ENCODE results near the gene SPRR2E.
"Not testable (repeated sequence)": the region's sequence is repeated elsewhere in the genome, so short reads cannot be mapped to it uniquely, and the experiment has no call there.

SPRR2E gene

DNA sequence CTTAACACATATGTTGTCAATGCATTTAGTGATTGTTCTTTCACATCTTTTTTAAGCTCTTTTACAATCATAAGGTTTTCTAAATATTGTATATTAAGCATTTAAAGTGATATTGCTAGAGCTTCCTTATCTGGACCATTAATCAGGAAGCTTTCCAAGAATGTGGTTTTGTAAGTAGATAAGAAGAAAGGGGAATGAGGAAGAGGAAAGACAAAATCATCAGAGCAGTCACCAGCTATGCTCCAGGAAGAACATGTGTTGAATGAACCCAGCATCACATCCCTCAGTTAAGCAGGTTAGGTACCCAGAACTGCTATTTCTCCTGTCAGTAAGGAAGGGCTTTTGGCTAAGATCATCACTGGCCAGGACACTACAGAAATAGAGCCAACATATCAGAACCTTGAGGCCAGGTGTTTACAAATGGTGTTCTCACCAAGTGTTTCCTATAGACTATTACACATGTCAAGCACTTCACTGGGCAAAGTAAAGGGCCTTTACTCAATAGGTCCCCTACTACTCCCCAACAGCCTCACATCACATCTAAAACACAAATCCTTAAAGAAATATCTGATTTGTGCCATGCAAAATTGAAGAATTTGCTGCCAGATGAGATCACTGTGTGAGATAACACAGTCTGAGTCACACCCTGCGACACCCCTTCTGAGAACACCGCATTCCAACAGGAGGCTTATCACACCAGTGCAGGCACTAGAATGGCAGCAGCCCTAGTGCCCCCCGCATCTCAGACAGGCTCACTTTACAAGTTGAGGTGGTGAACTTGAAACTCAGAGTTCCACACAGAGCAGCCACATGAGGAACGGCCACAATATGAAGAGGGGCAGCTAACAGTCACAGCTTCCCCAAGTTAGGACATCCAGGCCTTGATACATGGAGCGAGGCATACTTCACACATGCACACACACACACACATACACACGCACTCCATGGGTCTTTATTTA lies 35.2 kb downstream of the SPRR2E start:
- no peak for DNase-seq (ENCODE audit: low read depth, low spot score)
- no peak for TF ChIP-seq SUZ12 (IDR thresholded peaks at IDR 0.05; ENCODE audit: extremely low read depth, insufficient read depth, insufficient read length)
- TF ChIP-seq ZNF274 (IDR thresholded peaks at IDR 0.05; ENCODE audit: low read depth, low read length): no peak
- no peak for TF ChIP-seq YY1 (IDR thresholded peaks at IDR 0.05; ENCODE audit: insufficient read depth, insufficient read length)

DNA sequence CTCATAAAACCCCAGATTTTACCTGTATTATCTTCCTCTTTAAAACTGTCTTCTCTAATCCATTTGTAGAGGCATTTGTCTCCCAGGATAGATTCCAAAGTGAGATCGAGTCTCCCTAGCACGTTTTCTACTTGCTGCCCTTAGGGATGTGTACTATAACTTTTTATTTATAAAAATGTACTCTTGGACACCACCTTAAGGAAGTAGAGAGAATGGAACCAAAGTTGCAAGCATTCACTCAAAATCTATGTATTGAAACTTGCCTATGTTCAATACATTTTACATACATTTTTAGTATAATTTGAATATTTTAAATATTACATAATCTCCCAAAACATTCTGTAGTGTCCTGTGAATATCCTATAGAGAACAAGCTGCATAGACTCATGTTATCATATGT lies 36.2 kb downstream of the SPRR2E start:
- Histone ChIP-seq H3K9ac (ENCODE audit: insufficient read length, low read depth) (no peak overlapping the region), H3K9me3 (ENCODE audit: insufficient read depth, low read length) (no peaks in the 10 kb centered on the region), H3K36me3 (ENCODE audit: insufficient read depth, insufficient read length, low read length) (no peaks in the 10 kb centered on the region), H3K4me1 (ENCODE audit: insufficient read depth, insufficient read length) (no peaks in the 10 kb centered on the region), H3K4me3 (ENCODE audit: insufficient read length, low read depth) (no peak overlapping the region), H3K27me3 (ENCODE audit: insufficient read depth, insufficient read length) (no peaks in the 10 kb centered on the region)
- TF ChIP-seq SUZ12 (IDR thresholded peaks at IDR 0.05; ENCODE audit: extremely low read depth, insufficient read depth, insufficient read length): no peak
- TF ChIP-seq YY1 (IDR thresholded peaks at IDR 0.05; ENCODE audit: insufficient read depth, insufficient read length): no peak
- TF ChIP-seq ZNF274 (IDR thresholded peaks at IDR 0.05; ENCODE audit: low read depth, low read length): no peak
- no peak for DNase-seq (ENCODE audit: low read depth, low spot score)

More for the DNA sequence above, 35.2 kb downstream of the SPRR2E start:
- H3K36me3 ChIP-seq (ENCODE audit: insufficient read depth, insufficient read length, low read length): no peaks in the 10 kb centered on the region
- no peaks in the 10 kb centered on the region for H3K4me1 ChIP-seq (ENCODE audit: insufficient read depth, insufficient read length)
- no peak overlapping the region for H3K9ac ChIP-seq (ENCODE audit: insufficient read length, low read depth)
- no peak overlapping the region for H3K4me3 ChIP-seq (ENCODE audit: insufficient read length, low read depth)
- no peaks in the 10 kb centered on the region for H3K27me3 ChIP-seq (ENCODE audit: insufficient read depth, insufficient read length)
- no peaks in the 10 kb centered on the region for H3K9me3 ChIP-seq (ENCODE audit: insufficient read depth, low read length)

DNA sequence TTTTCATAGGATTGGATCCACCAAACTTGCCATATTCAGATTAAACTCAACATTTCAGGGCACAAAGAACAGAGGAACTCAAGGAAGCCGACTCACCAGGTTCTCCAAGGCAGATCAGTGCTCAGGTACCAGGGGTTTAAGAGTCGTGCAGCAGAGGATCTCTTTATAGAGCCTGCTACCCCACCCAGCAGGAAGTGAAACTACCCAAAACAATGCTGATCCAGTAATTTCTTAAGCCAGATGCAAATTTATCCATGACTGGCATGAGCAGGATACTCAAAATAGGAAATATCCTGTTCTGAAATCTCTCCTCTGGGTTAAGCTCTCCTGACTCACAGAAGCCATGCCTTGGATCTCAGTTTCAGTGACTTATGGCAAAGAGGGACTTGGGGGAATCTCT lies 37.0 kb downstream of the SPRR2E start, which contains the start of gene SPRR2A:
TSS of gene SPRR2A (minus strand) at position 138 of the 400 bp plus-strand sequence. CDS start 777 bp downstream, outside the sequence.
- no peaks in the 10 kb centered on the region for H3K36me3 ChIP-seq (ENCODE audit: insufficient read depth, insufficient read length, low read length)
- no peak for DNase-seq (ENCODE audit: low read depth, low spot score)
- no peak for TF ChIP-seq SUZ12 (IDR thresholded peaks at IDR 0.05; ENCODE audit: extremely low read depth, insufficient read depth, insufficient read length)
- TF ChIP-seq YY1 (IDR thresholded peaks at IDR 0.05; ENCODE audit: insufficient read depth, insufficient read length): no peak
- no peak for TF ChIP-seq ZNF274 (IDR thresholded peaks at IDR 0.05; ENCODE audit: low read depth, low read length)
- no peaks in the 10 kb centered on the region for H3K27me3 ChIP-seq (ENCODE audit: insufficient read depth, insufficient read length)
- no peaks in the 10 kb centered on the region for H3K9me3 ChIP-seq (ENCODE audit: insufficient read depth, low read length)
- no peak within 1 kb of the TSS for H3K4me3 ChIP-seq (ENCODE audit: insufficient read length, low read depth)
- no peaks in the 10 kb centered on the region for H3K4me1 ChIP-seq (ENCODE audit: insufficient read depth, insufficient read length)
- H3K9ac ChIP-seq (ENCODE audit: insufficient read length, low read depth): no peak within 1 kb of the TSS

DNA sequence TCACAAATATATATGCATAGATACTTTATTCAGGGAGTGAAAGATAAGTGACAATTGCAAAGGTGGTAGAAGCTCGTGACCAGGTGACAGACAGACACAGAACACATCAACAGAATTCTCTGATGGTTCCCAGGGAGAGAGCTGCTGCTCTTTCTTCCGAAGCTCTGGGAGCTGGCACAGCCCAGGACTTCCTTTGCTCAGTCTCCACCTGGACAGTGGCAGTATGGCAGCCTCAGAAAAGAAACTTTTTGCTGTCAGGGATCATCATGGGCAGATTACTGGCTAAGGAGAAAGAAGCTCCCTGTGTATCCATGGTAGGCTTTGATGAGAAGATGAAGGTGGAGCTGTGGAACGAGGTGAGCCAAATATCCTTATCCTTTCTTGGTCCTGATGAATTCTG lies 38.2 kb downstream of the SPRR2E start:
- not testable (repeated sequence) for H3K4me1 ChIP-seq (ENCODE audit: insufficient read depth, insufficient read length); DNase-seq (ENCODE audit: low read depth, low spot score); H3K36me3 ChIP-seq (ENCODE audit: insufficient read depth, insufficient read length, low read length); H3K27me3 ChIP-seq (ENCODE audit: insufficient read depth, insufficient read length); H3K9ac ChIP-seq (ENCODE audit: insufficient read length, low read depth); H3K9me3 ChIP-seq (ENCODE audit: insufficient read depth, low read length); H3K4me3 ChIP-seq (ENCODE audit: insufficient read length, low read depth)

DNA sequence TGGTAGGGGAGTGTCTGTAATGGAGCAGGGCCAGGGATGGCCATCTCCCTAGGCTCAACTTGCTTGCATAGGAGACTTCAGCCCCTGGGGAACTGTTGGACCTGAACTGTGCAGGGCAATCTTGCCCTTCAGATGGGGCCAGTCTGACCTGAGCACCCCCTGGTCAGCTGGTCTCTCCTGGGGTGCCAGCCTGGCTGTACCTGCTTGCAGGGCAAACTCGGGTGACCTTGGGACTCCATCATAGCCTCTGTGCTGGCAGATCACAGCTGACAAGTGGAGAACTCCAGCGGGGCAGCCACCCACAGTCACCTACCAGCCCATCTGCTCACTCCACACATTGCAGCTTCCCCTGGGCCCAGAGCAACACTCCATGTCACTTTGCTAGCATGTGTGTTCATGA lies 45.1 kb downstream of the SPRR2E start:
- Histone ChIP-seq H3K4me3 (ENCODE audit: insufficient read length, low read depth) (no peak overlapping the region), H3K9ac (ENCODE audit: insufficient read length, low read depth) (no peak overlapping the region), H3K9me3 (ENCODE audit: insufficient read depth, low read length) (no peaks in the 10 kb centered on the region), H3K4me1 (ENCODE audit: insufficient read depth, insufficient read length) (no peaks in the 10 kb centered on the region), H3K27me3 (ENCODE audit: insufficient read depth, insufficient read length) (no peaks in the 10 kb centered on the region), H3K36me3 (ENCODE audit: insufficient read depth, insufficient read length, low read length) (no peaks in the 10 kb centered on the region)
- no peak for DNase-seq (ENCODE audit: low read depth, low spot score)
- TF ChIP-seq ZNF274 (IDR thresholded peaks at IDR 0.05; ENCODE audit: low read depth, low read length) (no peak), YY1 (IDR thresholded peaks at IDR 0.05; ENCODE audit: insufficient read depth, insufficient read length) (no peak)

Measured in NT2/D1 (cell line).